ENCODE results near the gene TFDP1.

The TFDP1 gene

DNA sequence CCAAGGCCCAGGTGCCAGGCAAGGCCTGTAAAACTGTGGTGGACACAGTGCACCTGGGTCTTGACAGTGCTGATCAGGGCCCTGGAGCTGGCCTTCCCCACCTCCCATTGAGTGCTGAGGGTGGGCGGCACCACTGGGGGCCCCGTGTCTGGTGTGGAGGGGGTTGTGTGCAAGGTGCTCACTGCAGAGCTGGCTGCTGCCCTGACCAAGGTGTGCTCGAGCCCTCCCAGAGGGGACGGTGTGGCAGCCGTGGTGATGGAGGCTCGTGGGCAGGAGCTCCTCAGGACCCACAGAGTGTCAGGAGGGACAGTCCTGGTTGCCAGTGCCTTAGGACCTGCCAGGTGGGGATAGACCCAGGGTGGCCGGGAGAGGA, 50.5 kb downstream of the TFDP1 start:
- no peak for DNase-seq

GRCh38 chr13:113635709-113636108, 51.2 kb downstream of the TFDP1 start:
- DNase-seq: no peak

- DNase-seq: no peak
Measured at GRCh38 chr13:113636266-113636963, 51.9 kb downstream of the TFDP1 start.

DNA sequence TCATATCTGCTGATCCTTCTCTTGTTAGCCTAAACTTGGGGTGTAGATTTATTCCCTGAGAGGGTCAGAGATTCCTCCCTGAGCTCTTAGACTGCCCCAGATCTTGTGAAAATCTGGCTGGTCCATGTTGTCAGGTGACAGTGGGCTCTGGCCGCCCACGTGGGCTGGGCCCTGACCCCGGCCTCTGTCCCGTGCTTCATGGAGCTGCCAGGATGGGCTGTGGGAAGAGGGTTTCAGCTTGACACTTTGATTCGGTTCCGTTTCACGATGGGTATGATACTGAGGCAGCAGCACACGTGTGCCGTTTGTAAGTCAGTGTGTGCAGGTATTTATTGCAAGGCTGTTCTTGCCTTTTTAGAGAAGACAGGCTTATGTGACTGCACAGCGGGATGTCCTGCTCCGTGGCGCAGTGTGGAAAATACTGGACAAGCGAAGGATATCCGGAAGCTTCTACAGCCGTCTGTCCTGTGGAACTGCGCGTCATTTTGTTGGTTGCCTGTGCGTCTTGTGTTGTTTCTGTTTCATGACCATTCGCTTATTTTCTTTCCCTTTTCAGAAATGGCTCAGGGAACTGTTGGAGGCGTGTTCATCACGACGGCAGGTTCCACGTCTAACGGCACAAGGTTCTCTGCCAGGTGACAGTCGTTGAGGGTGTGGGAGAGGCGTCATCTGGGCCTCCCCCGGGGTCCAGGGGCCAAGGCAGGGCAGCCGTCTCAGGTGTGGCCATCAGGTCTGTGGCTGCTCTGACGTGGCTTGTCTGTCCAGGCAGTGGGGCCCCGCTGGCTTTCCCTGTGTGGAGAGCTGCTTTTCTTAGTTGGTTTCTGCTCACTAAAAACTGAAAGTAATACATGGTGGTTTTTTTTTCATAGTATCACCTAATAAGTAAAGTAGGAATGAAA, 53.0 kb downstream of the TFDP1 start:
- no peak for DNase-seq

DNA sequence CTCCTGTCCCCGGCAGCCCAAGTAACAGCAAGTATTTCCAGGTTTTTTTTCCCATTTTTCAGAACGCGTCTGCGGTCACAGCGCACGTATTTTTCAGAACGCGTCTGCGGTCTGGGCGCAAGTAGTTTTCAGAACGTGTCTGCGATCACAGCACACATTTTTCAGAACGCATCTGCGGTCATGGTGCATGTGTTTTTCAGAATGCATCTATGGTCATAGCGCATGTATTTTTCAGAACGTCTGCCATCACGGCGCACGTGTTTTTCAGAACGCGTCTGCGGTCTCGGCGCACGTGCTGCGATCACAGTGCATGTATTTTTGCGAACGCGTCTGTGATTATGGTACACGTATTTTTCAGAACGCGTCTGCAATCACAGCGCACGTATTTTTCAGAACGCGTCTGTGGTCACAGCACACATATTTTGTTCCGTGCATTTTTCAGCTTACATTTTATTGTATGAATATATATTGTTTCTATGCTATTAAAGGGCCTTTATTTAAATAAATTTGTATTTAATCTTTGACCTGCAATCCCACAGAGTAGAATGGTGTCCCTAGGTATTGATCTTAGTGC, 53.7 kb downstream of the TFDP1 start:
- no peak for DNase-seq

GRCh38 chr13:113638806-113639205, 54.3 kb downstream of the TFDP1 start:
- no peak for DNase-seq

GRCh38 chr13:113639616-113640262, 55.2 kb downstream of the TFDP1 start:
- DNase-seq: no peak

- no peak for DNase-seq
Measured at GRCh38 chr13:113641426-113641825, 56.9 kb downstream of the TFDP1 start.

DNA sequence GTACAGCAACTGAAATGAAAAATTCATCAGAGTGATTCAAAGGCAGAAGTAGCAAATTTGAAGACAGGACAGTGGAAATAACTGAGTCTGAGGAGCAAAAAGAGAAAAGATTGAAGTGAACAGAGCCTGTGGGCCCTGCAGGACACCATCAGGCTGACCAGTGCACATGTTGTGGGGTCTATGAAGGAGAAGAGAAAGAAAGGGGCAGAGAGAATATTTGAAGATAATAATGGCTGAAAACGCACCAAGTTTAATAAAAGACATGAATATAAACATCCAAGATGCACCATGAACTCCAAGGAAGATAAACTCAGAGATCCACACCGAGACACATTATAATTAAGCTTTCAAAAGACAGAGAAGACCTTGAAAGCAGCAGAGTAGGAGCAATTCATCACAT, 58.0 kb downstream of the TFDP1 start:
- no peak for DNase-seq

GRCh38 chr13:113643593-113643992, 59.0 kb downstream of the TFDP1 start:
- no peak for DNase-seq

- DNase-seq: no peak
Measured at GRCh38 chr13:113644800-113645199, 60.2 kb downstream of the TFDP1 start.

- no peak for DNase-seq
Measured at GRCh38 chr13:113645329-113645728, 60.8 kb downstream of the TFDP1 start.

DNA sequence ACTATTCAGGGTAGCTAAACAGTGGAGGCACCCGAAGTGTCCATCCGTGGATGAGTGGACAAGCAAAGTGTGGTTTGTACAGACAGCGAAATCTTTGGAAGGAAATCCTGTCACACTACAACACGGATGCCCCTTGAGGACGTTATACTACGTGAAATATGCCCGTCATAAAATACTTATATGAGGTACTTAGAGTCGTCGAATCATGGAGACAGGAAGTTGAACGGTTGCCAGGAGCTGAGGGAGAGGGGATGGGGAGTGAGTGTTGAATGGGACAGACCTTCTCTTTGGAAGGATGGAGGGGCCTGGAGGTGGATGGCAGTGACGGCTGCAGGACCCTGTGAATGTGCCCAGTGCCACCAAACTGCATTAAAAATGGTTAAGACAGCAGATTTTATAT, 61.8 kb downstream of the TFDP1 start:
- no peak for DNase-seq

- DNase-seq: no peak
Measured at GRCh38 chr13:113646921-113647340, 62.4 kb downstream of the TFDP1 start.

GRCh38 chr13:113647351-113648215, 63.0 kb downstream of the TFDP1 start:
- DNase-seq: no peak

DNA sequence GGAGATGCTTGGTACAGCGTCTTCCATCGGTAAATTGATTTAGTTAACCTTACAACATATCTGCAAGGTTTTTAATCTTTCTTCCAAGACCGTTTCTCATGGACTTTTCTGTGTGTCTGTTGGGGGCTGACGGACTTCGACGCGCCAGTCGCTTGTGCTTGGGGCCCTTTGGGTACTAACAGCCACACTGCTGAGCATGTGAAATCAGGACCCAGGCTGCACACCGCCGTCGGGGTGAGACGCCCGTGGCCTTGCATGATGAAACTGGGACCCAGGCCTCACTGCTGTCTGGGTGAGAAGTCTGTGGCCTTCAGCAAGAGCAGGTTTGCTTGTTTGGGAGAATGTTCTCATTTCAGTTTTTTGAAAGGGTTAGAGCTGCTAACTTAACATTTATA, 63.7 kb downstream of the TFDP1 start:
- DNase-seq: no peak

DNA sequence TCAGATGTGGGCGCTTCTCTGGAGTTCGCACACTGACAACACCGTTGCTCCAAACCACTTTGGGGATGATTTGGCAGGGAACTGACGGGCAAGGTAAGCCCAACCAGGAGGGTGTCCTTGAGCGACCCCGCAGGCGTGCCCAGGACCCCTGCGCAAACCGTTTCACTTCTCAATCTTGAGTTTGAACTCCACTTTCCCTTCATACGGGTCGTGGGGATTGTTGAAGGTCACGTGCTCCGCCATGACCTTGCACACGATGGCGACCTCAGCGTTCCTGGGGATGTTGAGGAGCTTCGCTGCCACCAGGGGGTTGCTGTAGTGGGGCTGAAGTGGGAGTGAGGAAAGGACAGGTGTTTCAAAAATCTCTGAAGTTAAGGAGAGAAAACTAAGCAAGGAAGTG, 64.7 kb downstream of the TFDP1 start:
- DNase-seq: no peak

GRCh38 chr13:113650275-113650674, 65.7 kb downstream of the TFDP1 start:
- DNase-seq: no peak

GRCh38 chr13:113650731-113651148, 66.2 kb downstream of the TFDP1 start:
- DNase-seq: no peak

DNA sequence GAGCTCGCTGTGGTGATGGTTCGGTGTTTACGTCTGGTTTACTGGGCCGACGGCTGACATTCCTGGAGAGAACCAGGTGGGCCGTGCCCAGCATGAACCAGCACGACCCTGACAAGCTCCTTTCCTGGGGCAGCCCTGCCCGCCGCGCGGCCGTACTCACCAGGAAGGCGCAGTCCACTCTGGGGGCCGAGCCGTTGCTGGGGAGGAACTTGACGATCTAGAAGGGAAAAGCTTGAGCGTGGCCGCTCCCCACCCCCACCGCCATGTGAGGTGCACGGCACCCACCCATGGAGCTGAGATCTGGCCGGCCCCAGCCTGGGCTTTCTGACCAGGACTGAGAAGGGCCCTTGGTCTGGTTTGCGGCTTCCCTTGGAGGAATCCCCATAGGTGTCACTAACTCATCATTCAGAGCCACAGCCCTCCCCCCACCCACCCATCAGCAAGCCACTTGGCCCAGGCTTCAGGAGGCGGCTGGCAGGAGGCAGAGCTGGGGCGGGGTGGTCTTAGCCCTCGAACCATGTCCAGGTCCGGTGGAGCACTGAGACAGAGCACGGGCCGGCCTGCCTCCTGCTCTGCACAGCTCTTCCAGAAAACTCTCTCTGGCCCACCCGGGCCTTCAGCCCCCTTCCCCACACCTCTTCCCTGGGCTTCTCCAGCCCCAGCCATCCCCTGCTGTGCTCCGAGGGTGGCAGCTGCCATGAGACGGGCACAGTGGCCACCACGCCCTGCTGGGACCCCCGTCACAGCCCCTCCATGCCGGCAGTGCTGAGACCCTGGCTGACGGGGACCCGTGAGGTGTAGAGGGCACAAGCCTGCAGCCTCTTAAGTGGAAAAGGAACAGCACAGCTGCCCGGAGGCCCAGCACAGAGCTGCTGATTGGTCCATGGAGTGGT, 67.2 kb downstream of the TFDP1 start:
- no peak for DNase-seq

Measured in stimulated activated CD4-positive, alpha-beta T cell treated with anti-CD3 and anti-CD28 coated beads, Interleukin-2, amount 100 ng/mL, for 24 hours (primary cell).